ENCODE measurements around the gene FCMR.

FCMR gene

GRCh38 chr1:206921772-206922265 lies at the start of gene FCMR:
TSS of gene FCMR (minus strand) at chr1:206921941. CDS start at chr1:206921854, 87 bp downstream.
- DNase-seq (ENCODE audit: low spot score): no peak

DNA sequence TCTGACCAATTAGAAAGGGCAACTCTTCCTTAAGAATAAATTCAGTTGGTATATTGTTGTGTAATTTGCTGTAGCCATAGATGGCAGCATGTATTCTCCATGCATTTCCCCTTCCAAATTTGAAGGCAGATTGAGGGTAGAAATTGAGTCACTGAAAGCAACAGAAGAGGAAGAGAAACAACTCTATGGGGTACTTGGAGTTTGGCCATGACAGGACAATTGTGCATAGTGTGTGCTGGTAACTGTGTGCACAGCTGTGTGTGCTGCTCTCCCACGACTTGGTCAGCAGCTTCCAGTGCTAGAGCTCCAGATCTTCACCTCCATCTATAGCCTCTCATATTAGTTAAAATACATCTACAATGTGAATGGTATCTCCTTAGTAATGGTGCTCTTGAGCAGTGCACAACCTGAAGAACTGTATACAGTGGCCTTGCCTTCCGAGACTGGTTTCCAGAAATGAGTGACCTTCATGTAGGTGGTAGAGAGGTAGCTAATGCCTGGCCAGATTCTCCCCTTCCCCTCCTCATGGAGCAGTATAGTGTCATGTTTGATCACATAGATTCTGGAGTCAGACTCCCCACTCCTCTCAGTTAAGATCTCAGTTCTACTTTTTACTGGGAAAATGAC lies 49.4 kb upstream of the FCMR start:
- no peak for DNase-seq (ENCODE audit: low spot score)

DNA sequence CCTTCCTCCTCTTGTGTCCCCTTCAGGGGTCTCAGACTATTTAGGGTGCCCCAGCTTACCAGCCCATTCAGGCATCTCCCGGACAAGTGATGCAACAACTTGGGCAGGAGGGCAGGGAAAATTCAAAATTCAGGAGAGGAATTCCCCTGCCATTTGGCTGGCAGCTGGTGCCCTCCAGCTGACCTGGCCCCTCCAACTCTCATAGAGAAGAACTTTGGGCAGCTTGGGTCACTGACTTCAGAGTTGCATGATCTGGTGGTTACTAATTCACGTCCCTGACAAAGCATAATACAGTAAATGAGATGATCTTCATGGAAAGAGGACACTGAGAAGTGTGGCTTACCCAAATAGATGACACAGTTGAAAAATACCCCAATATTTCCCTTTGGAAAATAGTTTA lies 48.7 kb upstream of the FCMR start, which contains the start of gene FCAMR:
Gene FCAMR (minus strand): TSS at position 15 of the 400 bp plus-strand sequence. CDS start 335 bp downstream, outside the sequence.
- no peak for DNase-seq (ENCODE audit: low spot score)

DNA sequence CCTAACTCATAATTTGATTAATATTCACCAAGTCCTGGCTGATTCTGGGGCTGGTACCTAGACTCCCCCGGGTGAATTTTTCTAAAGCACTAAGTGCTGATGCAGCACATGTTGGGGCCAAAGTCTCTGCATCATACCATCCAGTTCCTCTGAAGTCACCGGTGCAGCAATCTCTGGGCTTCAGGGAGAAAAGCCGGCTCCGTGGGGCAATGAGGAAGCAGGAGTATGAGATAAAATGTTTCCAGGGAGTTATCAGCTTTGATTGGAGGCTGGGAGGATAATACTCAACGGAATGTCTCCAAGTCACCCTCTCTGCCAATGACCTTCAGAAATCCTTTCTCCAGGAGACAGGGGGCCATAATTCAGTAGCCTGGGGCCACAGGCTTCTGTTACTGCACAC lies 47.3 kb upstream of the FCMR start:
- DNase-seq (ENCODE audit: low spot score): no peak

- no peak for DNase-seq (ENCODE audit: low spot score)
These were observed 45.5 kb upstream of the FCMR start for GRCh38 chr1:206967096-206967849.

DNA sequence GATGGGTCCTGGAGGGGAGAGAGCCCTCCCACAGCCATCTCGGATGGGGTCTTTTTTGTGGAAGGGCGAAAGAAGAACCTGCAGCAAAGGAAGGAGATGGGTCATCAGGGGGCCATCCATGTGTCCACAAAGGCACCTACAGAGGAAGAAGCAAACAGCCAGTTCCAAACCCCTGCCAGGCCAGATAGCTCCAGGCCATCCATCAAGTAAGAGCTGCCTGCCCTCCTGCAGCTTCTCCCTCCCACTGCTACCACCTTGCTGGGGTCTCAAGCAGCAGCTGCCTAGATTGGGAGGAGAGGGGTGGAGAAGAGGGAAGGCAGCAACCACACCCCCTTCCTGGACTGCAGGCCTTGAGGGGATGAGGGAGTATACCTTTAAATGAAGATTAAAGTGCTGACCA lies 44.0 kb upstream of the FCMR start:
- DNase-seq (ENCODE audit: low spot score): no peak

DNA sequence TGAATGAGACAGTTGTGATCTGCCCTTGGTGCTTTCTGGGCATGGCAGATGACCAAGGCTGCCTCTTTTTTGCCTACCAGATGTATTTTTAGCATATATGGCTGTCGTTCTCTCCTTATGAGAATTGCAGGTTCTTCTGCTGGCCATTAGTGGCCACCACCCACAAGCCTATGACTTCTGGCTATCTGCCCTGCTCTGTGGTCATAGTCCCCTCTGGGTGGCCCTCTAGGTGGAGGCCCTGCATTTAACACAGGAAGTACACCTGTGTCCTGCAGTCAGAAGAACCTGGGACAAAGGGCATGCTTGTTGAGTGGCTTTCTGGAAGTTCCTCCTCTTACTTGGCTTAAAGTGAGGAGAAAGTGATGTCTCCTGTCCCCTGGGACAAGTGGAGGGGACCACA lies 42.0 kb upstream of the FCMR start:
- no peak for DNase-seq (ENCODE audit: low spot score)

DNA sequence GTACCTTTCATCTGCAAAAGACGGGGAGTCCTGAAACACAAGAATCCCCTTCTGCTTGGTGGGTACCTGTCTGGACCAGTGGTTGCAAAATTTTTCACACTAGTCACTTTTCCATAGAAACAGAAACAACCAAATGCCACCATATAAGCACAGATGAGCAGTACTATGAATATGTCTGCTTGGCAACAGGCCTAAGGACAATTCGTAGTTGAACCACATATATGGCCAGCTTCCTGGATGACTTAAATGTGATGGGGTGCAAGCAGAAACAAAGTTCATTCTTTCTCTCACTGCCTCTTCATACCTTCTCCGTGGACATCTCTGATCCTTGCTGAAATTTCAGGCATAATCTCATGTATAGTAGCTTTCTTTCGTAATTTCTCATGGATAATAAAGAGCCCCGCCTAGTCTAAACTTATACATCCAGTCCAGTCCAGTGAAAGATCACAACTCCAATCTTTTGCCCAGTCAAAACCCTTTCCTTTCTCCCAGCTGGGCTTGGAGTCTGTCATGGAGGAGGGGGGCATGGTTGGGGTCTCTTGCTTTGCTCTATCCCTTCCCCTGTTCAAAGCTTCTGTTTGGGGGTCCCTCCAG lies 41.5 kb upstream of the FCMR start:
- no peak for DNase-seq (ENCODE audit: low spot score)

DNA sequence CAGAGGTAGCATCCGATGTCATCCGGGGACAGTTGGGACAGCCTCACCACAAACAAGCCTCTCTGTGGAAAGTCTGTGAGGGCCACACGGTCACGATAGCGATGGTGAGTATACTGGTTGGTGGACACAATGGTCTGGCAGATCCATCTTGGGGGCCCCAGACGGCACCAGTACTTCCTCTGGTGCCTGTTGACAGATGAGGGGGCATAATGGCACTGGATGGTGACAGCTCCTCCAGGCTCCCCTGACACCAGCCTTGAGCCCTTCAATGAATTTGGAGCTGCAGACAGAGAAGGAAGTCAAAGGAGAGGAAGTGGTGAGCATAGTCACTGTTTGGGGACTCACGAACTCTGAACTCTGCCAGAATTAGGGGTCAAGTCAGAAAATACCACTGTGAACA lies 40.5 kb upstream of the FCMR start:
- no peak for DNase-seq (ENCODE audit: low spot score)

DNA sequence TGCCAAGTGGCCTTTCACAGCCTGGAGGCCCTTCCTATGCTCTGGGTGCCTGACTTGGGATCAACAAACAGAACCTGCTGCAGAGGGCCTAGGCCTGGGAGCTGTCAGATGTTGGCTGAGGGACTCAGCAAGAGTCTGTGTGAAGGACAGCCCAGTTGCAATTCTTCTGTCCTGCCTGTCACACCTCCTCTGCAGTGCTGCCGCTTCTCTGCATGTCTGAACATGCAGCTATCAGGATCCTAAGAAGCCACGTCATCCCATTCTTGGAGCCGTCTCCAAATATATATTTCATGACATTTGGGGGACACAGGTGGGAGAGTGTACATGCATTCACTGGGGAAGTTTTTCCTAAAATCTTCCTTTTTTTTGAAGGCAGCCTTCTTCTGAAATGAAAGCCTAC lies 39.9 kb upstream of the FCMR start:
- no peak for DNase-seq (ENCODE audit: low spot score)

- DNase-seq (ENCODE audit: low spot score): no peak
These were observed 39.1 kb upstream of the FCMR start for GRCh38 chr1:206960676-206961386.

- DNase-seq (ENCODE audit: low spot score): no peak
These were observed 36.4 kb upstream of the FCMR start for GRCh38 chr1:206958144-206958543.

- no peak for DNase-seq (ENCODE audit: low spot score)
These were observed 35.9 kb upstream of the FCMR start for GRCh38 chr1:206957639-206958038.

GRCh38 chr1:206955476-206956451 lies 34.0 kb upstream of the FCMR start:
- no peak for DNase-seq (ENCODE audit: low spot score)

DNA sequence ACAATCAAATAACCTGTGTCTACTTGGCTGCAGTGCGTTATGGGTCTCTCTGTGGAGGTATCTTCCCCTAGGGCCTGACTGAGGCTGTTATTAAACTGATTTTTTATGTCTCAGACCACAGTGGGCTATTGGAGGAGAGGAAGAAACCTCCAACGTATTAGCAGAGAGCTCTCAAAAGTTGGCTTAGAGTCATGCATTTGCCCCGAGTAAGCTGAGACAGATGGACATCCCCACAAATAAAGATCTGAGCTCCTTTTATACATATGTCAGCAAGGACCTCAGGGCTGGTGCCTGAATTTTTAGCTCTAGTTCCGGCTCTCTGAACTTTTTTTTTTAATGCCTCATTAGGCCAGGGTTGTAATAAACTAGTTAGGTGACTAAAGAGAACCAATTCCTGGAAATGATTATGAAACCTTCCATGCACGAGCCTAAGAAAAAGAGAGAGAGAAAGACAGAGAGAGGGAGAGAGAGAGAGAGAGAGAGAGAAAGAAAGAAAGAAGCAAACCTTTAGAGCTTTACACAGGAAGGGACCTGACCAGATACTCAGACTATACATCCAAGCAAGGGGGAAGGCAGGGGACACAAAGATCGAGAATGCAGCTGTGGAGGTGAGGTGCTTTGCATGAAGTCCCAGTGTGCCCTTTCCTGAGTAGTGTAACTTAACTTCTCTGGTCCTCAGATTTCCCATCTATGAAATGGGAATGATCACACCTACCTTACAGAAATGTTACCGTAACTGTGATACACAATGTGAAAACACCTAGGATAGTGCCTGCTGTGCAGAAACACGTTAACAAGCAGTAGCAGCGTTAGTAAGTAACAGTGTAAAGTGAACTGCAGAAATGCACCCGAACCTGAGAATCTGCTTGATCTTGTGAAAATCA lies 33.0 kb upstream of the FCMR start:
- DNase-seq (ENCODE audit: low spot score): no peak

DNA sequence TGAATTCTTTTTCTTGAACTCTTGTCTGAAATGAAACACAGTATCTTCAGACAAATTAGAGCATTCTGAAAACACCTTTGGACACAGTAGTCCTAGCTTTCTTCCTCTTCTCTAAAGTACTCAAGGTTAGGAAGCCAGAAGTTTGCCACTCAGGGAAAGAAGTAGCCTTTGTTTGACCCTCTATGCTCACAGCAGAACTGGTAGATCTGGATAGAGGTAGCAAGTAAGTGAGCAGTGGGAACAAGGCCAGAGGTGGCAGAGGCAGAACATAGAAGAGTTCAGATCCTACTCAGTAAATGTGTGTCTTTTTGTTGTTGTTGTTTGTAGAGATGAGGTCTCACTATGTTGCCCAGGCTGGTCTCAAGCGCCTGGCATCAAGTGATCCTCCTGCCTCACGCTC lies 31.9 kb upstream of the FCMR start:
- no peak for DNase-seq (ENCODE audit: low spot score)

- DNase-seq (ENCODE audit: low spot score): no peak
These were observed 31.4 kb upstream of the FCMR start for GRCh38 chr1:206953126-206953525.

- no peak for DNase-seq (ENCODE audit: low spot score)
These were observed 30.4 kb upstream of the FCMR start for GRCh38 chr1:206952171-206952570.

GRCh38 chr1:206951318-206952100 lies 29.8 kb upstream of the FCMR start:
- no peak for DNase-seq (ENCODE audit: low spot score)

Data from hematopoietic multipotent progenitor cell treated with erythropoietin and hydrocortisone succinate and interleukin-3 and kit ligand, for 15 days (in vitro differentiated cells).